Calu3 (cell line): ENCODE measurements around the gene NUMA1. TPM values are rescaled to one million over a fixed set of nuclear protein-coding genes. Genes with fewer than 3 reads are reported as not detected.

Experiments
- BruUV-seq: library from RNA; stranded (reverse); fragments of 400-500 nt; replicated peaks from 2 replicates; lab custom pipeline; 2021; lab: Mats Ljungman, UMichigan
- CTCF ChIA-PET: fragments of 300-600 bp; sonication (Branson Sonifier 250); formaldehyde crosslinking; loops from one replicate; lab custom pipeline; 2022; ENCODE audit warnings: antibody characterized with exemption; lab: Charles Lee
- DNase-seq: peaks from one replicate; pipeline ENCODE4 v3.0.0; 2022
- H3K27ac Mint-ChIP-seq: one replicate; pipeline ENCODE4 v1.8.0; 2022; ENCODE audit warnings: mixed read lengths; ENCODE audit not compliant: unreplicated experiment
- H3K27me3 Mint-ChIP-seq: one replicate; pipeline ENCODE4 v1.8.0; 2022; ENCODE audit warnings: mixed read lengths; ENCODE audit not compliant: unreplicated experiment
- H3K36me3 Mint-ChIP-seq: one replicate; pipeline ENCODE4 v1.8.0; 2022; ENCODE audit warnings: mild to moderate bottlenecking, moderate library complexity, mixed read lengths; ENCODE audit not compliant: insufficient read depth, unreplicated experiment
- H3K4me1 Mint-ChIP-seq: one replicate; pipeline ENCODE4 v1.8.0; 2022; ENCODE audit warnings: mild to moderate bottlenecking, low read depth, mixed read lengths; ENCODE audit not compliant: unreplicated experiment
- H3K4me3 Mint-ChIP-seq: one replicate; pipeline ENCODE4 v1.8.0; 2022; ENCODE audit warnings: mild to moderate bottlenecking, low read depth, moderate library complexity, mixed read lengths; ENCODE audit not compliant: unreplicated experiment
- H3K9me3 Mint-ChIP-seq: one replicate; pipeline ENCODE4 v1.8.0; 2022; ENCODE audit warnings: low read depth, mixed read lengths; ENCODE audit not compliant: unreplicated experiment
- intact Hi-C: fragments of 100-400 bp; cut with micrococcal nuclease; formaldehyde crosslinking; loops from one replicate; pipeline ENCODE4 v1.10.0; 2022; ENCODE audit not compliant: unreplicated experiment
- total RNA-seq: library from RNA; stranded (reverse); gene quantifications from 2 replicates; pipeline ENCODE4 v1.2.3, GENCODE V29; 2022
- TF ChIP-seq, protein P1 (sequence below): fragments of 200-600 bp; IDR thresholded peaks from one replicate; pipeline ENCODE4 v1.8.0; 2022; ENCODE audit warnings: antibody characterized with exemption; ENCODE audit not compliant: unreplicated experiment

NUMA1 gene
- total RNA-seq, 1 experiment from 2014 or later = 146 TPM

DNA sequence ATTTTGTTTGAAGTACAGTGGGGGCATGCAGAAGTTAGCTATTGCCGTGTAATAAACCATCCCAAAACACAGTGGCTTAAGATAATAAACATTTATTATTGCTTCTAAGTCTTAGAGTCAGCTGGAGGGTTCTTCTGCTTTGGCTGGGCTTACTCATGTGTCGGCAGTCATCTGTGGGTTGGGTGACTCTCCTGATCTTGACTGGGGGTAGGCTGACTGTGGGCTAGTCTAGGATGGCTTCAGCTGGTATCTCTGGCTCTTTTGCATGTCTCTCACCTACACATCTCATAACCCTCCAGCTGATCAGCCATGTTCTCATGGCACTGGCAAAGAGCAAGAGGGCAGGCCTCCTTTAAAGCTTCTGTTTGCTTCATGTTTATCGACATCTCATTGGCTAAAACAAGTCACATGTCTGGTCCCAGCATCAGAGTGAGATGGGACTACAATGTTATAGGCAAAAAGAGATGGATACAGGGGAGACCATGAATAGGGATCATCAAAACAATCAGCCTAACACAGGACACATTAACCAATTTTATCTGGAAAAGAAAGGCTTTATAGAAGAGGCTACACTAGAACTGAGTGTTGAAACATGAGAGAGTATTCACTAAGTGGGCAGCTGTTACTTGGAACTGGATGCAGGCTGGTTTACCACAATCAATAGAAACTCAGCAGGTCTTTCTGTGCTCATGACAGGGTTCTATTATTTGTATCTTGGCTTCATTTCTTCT is 5.4 kb upstream of the NUMA1 start:
- Mint-ChIP-seq H3K36me3 (peaks cover 4% of the 10 kb centered on the region), H3K4me3 (no peak overlapping the region), H3K9me3 (no peaks in the 10 kb centered on the region), H3K27me3 (no peaks in the 10 kb centered on the region), H3K27ac (no peak overlapping the region), H3K4me1 (peaks cover 7% of the 10 kb centered on the region)
- CTCF ChIA-PET = interaction anchor here (1.8 kb wide), 1 partner anchor 61 kb away, joined by 5 read pairs; no protein-coding TSS in a partner anchor
- TF ChIP-seq, protein P1, sequence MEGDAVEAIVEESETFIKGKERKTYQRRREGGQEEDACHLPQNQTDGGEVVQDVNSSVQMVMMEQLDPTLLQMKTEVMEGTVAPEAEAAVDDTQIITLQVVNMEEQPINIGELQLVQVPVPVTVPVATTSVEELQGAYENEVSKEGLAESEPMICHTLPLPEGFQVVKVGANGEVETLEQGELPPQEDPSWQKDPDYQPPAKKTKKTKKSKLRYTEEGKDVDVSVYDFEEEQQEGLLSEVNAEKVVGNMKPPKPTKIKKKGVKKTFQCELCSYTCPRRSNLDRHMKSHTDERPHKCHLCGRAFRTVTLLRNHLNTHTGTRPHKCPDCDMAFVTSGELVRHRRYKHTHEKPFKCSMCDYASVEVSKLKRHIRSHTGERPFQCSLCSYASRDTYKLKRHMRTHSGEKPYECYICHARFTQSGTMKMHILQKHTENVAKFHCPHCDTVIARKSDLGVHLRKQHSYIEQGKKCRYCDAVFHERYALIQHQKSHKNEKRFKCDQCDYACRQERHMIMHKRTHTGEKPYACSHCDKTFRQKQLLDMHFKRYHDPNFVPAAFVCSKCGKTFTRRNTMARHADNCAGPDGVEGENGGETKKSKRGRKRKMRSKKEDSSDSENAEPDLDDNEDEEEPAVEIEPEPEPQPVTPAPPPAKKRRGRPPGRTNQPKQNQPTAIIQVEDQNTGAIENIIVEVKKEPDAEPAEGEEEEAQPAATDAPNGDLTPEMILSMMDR = no peak
- intact Hi-C loops = no loop called here
- DNase-seq = no peak
- BruUV-seq = no TSS peak

DNA sequence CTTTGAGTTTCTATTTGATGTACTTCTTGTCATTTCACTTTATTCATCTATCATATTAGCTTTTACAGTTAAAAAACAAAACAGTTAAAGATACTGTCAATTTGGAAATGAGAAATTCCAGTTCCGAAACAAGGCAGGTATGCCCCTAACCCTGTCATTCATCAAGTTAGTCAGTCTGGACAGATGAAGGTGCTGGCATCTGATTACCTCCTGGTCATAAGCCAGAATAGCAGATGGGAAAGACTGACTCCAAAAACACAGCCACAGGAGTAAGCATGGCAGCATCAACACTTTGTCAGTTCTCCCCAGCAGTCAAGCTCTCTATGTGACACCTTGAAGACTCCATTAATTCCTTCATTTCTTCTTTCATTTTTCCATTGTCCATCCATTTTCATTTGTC is 4.6 kb upstream of the NUMA1 start:
- Mint-ChIP-seq H3K4me3 (no peak overlapping the region), H3K4me1 (peaks cover 7% of the 10 kb centered on the region), H3K27me3 (no peaks in the 10 kb centered on the region), H3K36me3 (peaks cover 12% of the 10 kb centered on the region), H3K27ac (no peak overlapping the region), H3K9me3 (no peaks in the 10 kb centered on the region)
- TF ChIP-seq, protein P1 = no peak
- CTCF ChIA-PET = interaction anchor here (0.6 to 1.8 kb wide), 3 partner anchors 15 to 71 kb away, joined by 3 to 5 read pairs (median 5); no protein-coding TSS in a partner anchor
- no TSS peak for BruUV-seq
- intact Hi-C loops = no loop called here
- no peak for DNase-seq

DNA sequence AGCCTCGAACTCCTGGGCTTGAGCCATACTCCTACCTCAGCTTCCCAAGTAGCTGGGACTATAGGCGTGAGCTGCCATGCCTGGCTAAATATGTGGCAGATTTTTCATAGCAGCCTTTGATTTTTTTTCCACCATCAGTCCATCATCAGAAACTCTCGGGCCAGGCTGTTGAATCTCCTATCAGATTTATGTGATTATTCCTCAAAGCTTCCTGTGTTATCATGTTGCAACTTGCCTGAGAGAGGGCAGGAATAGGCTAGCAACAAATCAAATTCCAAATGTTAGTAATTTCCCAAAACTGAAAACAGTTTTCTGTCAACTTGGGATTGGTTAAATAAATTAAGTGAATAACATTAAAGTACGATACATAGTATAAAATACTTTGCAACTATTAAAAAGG is 3.7 kb upstream of the NUMA1 start:
- no peak overlapping the region for H3K27ac Mint-ChIP-seq
- no peaks in the 10 kb centered on the region for H3K9me3 Mint-ChIP-seq
- TF ChIP-seq, protein P1 = no peak
- no peaks in the 10 kb centered on the region for H3K27me3 Mint-ChIP-seq
- DNase-seq = no peak
- H3K4me3 Mint-ChIP-seq = no peak overlapping the region
- no TSS peak for BruUV-seq
- peaks cover 7% of the 10 kb centered on the region for H3K4me1 Mint-ChIP-seq
- intact Hi-C loops = no loop called here
- peaks cover 21% of the 10 kb centered on the region for H3K36me3 Mint-ChIP-seq
- CTCF ChIA-PET = interaction anchor here (0.8 kb wide), 1 partner anchor 70 kb away, joined by 5 read pairs; no protein-coding TSS in a partner anchor

DNA sequence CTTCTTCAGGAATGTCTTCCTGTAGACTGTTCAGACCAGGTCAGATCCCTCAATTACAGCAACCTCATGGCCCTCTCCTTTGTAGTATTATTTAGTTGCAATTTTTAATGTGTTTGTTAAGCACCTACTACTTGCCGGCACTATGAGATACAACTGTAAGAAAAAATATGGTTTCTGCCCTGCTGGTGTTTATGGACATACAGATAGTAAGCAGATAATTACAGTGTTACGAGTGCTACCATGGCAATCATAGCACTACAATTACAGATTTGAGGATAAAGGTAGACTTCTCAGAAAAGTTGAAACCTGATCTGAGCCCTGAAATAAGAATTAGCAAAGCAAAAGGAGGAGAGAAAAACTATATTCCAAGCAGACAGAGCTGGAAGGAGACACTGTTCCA is 3.1 kb upstream of the NUMA1 start:
- peaks cover 27% of the 10 kb centered on the region for H3K36me3 Mint-ChIP-seq
- no TSS peak for BruUV-seq
- TF ChIP-seq, protein P1 = no peak
- intact Hi-C loops = no loop called here
- CTCF ChIA-PET = no interaction called here
- no peaks in the 10 kb centered on the region for H3K9me3 Mint-ChIP-seq
- no peaks in the 10 kb centered on the region for H3K27me3 Mint-ChIP-seq
- no peak overlapping the region for H3K4me3 Mint-ChIP-seq
- H3K27ac Mint-ChIP-seq = peak overlapping the region; percentile 30
- DNase-seq = no peak
- peaks cover 11% of the 10 kb centered on the region for H3K4me1 Mint-ChIP-seq
